ENCODE data around the gene HELZ.

HELZ gene

DNA sequence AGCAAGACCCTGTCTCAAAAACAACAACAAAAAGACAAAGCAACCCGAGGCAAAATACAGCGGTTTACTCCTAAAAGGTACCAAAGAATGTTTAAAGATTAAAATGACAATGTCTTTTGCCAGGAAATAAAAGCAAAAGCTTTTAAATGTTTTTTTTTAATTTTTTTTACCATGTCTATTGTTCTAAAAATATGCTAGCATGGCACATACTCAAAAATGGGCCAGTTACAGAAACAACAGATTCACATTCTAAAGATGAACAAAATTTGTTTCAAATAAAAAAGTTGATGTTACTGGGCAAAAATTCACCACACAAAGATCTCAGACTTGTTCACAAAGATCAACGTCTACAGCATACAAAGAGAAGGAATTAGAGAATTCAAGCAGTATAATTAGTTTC, 159.6 kb downstream of the HELZ start:
- Mint-ChIP-seq H3K27ac (no peak overlapping the region), H3K36me3 (ENCODE audit: low read depth) (peaks cover 33% of the 10 kb centered on the region), H3K27me3 (ENCODE audit: low read depth) (no peaks in the 10 kb centered on the region), H3K9me3 (no peaks in the 10 kb centered on the region), H3K4me3 (no peak overlapping the region), H3K4me1 (ENCODE audit: low read depth) (peaks cover 26% of the 10 kb centered on the region)
- DNase-seq (ENCODE audit: low spot score): no peak

DNA sequence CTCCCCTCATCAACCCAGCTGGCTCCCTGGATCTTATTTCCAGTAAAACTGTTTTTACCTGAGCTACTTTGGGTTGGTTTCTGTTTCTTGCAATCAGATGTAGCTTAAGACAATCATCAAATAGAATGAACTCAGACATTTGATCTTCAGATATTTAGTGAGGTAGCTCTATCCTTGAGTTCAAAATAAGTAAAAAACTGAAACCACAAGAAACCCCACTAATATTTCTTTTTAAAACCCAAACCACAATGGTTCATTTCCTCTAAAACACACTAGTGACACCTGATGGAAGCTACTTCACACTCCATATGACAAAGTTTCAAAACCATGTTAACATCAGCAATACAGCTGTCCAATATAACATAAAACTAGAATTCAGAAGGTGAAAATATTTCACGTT, 162.9 kb downstream of the HELZ start:
- peaks cover 25% of the 10 kb centered on the region for H3K4me1 Mint-ChIP-seq (ENCODE audit: low read depth)
- peak overlapping the region; percentile 60 for H3K4me3 Mint-ChIP-seq
- H3K36me3 Mint-ChIP-seq (ENCODE audit: low read depth): peaks cover 34% of the 10 kb centered on the region
- H3K27ac Mint-ChIP-seq: peak overlapping the region; percentile 86
- H3K9me3 Mint-ChIP-seq: no peaks in the 10 kb centered on the region
- H3K27me3 Mint-ChIP-seq (ENCODE audit: low read depth): no peaks in the 10 kb centered on the region
- no peak for DNase-seq (ENCODE audit: low spot score)

GRCh38 chr17:67080804-67081203, 164.2 kb downstream of the HELZ start:
- H3K36me3 Mint-ChIP-seq (ENCODE audit: low read depth): peaks cover 30% of the 10 kb centered on the region
- peak overlapping the region; percentile 45 for H3K27ac Mint-ChIP-seq
- no peaks in the 10 kb centered on the region for H3K9me3 Mint-ChIP-seq
- H3K27me3 Mint-ChIP-seq (ENCODE audit: low read depth): no peaks in the 10 kb centered on the region
- no peak for DNase-seq (ENCODE audit: low spot score)
- H3K4me1 Mint-ChIP-seq (ENCODE audit: low read depth): peaks cover 25% of the 10 kb centered on the region
- H3K4me3 Mint-ChIP-seq: no peak overlapping the region

DNA sequence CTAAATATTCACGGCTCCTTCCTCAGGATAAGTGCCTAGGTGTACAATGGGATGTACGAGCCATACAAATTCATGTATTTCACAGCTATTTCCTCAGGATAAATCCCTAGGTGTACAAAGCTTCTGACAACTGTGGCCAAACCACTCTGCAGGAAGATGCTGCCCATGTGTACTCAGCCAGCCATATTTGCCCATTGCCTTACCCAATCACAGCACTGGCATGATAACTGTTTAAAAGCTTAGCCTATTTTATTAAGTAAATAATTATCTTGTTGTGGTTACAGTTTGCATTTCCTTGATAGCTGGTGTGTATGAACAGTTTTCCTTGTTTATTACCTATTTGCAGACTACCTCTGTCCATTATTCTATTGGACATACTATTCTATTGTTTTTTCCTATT, 165.5 kb downstream of the HELZ start:
- Mint-ChIP-seq H3K27ac (no peak overlapping the region), H3K9me3 (no peaks in the 10 kb centered on the region), H3K4me3 (no peak overlapping the region), H3K27me3 (ENCODE audit: low read depth) (no peaks in the 10 kb centered on the region), H3K36me3 (ENCODE audit: low read depth) (peaks cover 30% of the 10 kb centered on the region), H3K4me1 (ENCODE audit: low read depth) (peaks cover 25% of the 10 kb centered on the region)
- no peak for DNase-seq (ENCODE audit: low spot score)

- Mint-ChIP-seq H3K27ac (no peak overlapping the region), H3K4me3 (no peak overlapping the region), H3K9me3 (no peaks in the 10 kb centered on the region), H3K36me3 (ENCODE audit: low read depth) (peaks cover 26% of the 10 kb centered on the region), H3K27me3 (ENCODE audit: low read depth) (no peaks in the 10 kb centered on the region), H3K4me1 (ENCODE audit: low read depth) (peaks cover 20% of the 10 kb centered on the region)
- no peak for DNase-seq (ENCODE audit: low spot score)
Measured at GRCh38 chr17:67078292-67078691, 166.7 kb downstream of the HELZ start.

- Mint-ChIP-seq H3K27ac (no peak overlapping the region), H3K4me3 (no peak overlapping the region), H3K4me1 (ENCODE audit: low read depth) (peaks cover 11% of the 10 kb centered on the region), H3K27me3 (ENCODE audit: low read depth) (no peaks in the 10 kb centered on the region), H3K9me3 (no peaks in the 10 kb centered on the region), H3K36me3 (ENCODE audit: low read depth) (peaks cover 20% of the 10 kb centered on the region)
- no peak for DNase-seq (ENCODE audit: low spot score)
Measured at GRCh38 chr17:67076290-67076689, 168.7 kb downstream of the HELZ start.

GRCh38 chr17:67074781-67075180, 170.2 kb downstream of the HELZ start:
- Mint-ChIP-seq H3K27me3 (ENCODE audit: low read depth) (no peaks in the 10 kb centered on the region), H3K9me3 (no peaks in the 10 kb centered on the region), H3K4me3 (no peak overlapping the region), H3K4me1 (ENCODE audit: low read depth) (no peaks in the 10 kb centered on the region), H3K36me3 (ENCODE audit: low read depth) (peaks cover 19% of the 10 kb centered on the region), H3K27ac (no peak overlapping the region)
- no peak for DNase-seq (ENCODE audit: low spot score)

DNA sequence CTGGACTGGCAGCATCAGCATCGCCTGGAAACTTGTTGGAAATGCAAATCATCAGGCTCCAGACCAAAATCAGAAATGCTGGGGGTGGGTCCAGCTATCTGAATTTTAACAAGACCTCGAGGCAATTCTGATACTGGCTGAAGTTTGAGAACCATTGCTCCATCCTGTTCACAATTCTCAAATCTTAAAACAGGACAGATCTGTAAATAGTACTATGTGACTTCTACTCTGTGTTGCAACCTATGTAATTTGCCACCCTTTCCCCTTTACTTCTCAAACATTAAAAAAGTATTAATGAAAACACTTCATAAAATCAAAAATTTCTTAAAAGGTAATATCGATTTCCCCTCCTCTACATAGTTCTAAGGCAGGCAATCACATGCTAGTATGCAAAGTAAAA, 172.1 kb downstream of the HELZ start:
- Mint-ChIP-seq H3K27ac (no peak overlapping the region), H3K4me1 (ENCODE audit: low read depth) (no peaks in the 10 kb centered on the region), H3K4me3 (no peak overlapping the region), H3K27me3 (ENCODE audit: low read depth) (no peaks in the 10 kb centered on the region), H3K9me3 (no peaks in the 10 kb centered on the region), H3K36me3 (ENCODE audit: low read depth) (peaks cover 9% of the 10 kb centered on the region)
- no peak for DNase-seq (ENCODE audit: low spot score)

DNA sequence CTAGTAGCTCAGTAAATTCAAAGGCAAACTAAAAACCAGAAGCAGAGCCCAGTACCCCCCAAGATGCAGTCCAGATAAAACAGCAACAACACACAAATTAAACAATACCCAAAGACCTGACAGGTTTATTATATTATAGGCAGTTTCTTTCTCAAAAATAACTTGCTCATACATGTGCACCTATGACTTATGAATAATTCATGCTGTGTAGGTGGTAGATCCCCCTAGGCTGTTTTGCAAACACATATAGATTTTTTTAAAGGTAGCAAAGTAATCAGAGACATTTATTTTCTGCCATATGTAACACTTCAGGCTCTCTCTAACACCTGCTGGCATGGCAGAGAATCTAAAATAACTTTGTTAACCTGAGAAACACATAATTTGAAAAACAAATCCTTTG, 173.4 kb downstream of the HELZ start:
- Mint-ChIP-seq H3K36me3 (ENCODE audit: low read depth) (peaks cover 6% of the 10 kb centered on the region), H3K9me3 (no peaks in the 10 kb centered on the region), H3K4me3 (no peak overlapping the region), H3K27ac (no peak overlapping the region), H3K4me1 (ENCODE audit: low read depth) (no peaks in the 10 kb centered on the region), H3K27me3 (ENCODE audit: low read depth) (no peaks in the 10 kb centered on the region)
- DNase-seq (ENCODE audit: low spot score): no peak

GRCh38 chr17:67069603-67070136, 175.3 kb downstream of the HELZ start:
- Mint-ChIP-seq H3K36me3 (ENCODE audit: low read depth) (no peaks in the 10 kb centered on the region), H3K27me3 (ENCODE audit: low read depth) (no peaks in the 10 kb centered on the region), H3K9me3 (no peaks in the 10 kb centered on the region), H3K4me1 (ENCODE audit: low read depth) (no peaks in the 10 kb centered on the region), H3K4me3 (no peak overlapping the region), H3K27ac (no peak overlapping the region)
- no peak for DNase-seq (ENCODE audit: low spot score)

DNA sequence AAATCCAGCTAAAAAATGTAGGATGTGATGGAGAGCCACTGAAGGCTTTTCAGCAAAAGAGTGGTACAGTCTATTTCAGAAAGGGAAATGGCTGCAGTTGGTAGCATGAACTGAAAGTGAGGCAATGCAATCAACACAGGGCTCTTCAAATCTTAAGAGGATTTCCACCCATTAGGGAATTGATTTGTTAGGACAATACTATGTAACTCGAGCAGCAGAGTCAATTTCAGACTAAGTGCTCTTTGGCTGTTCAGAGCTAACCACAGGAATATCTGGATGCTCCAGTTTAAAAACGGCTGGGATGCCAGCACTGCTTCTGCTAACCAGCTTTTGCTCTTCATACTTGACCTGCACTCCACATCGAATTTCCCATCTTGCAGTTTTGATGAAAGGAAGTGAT, 176.0 kb downstream of the HELZ start:
- H3K9me3 Mint-ChIP-seq: no peaks in the 10 kb centered on the region
- H3K4me1 Mint-ChIP-seq (ENCODE audit: low read depth): no peaks in the 10 kb centered on the region
- no peak overlapping the region for H3K27ac Mint-ChIP-seq
- no peaks in the 10 kb centered on the region for H3K36me3 Mint-ChIP-seq (ENCODE audit: low read depth)
- no peak overlapping the region for H3K4me3 Mint-ChIP-seq
- no peak for DNase-seq (ENCODE audit: low spot score)
- no peaks in the 10 kb centered on the region for H3K27me3 Mint-ChIP-seq (ENCODE audit: low read depth)

GRCh38 chr17:67067571-67068482, 177.2 kb downstream of the HELZ start:
- Mint-ChIP-seq H3K4me1 (ENCODE audit: low read depth) (no peaks in the 10 kb centered on the region), H3K9me3 (no peaks in the 10 kb centered on the region), H3K27ac (no peak overlapping the region), H3K4me3 (no peak overlapping the region), H3K27me3 (ENCODE audit: low read depth) (no peaks in the 10 kb centered on the region), H3K36me3 (ENCODE audit: low read depth) (no peaks in the 10 kb centered on the region)
- DNase-seq (ENCODE audit: low spot score): no peak

DNA sequence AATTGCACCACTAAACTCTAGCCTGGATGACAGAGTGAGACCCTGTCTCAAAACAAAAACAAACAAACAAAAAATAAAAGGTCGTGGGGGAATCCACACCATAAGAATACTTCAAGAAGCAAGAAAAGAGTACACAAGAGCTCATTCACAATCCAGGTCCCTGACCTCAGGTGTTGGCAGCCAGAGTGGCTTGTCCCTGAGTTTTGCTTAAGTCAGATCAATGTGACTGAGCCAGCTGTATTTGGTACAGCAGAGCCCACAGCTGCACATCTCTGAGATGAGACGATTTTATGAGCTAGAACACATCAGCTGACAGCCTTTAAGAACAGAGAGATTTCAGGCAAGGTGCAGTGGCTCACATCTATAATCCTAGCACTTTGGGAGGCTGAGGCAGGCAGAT, 178.3 kb downstream of the HELZ start:
- H3K36me3 Mint-ChIP-seq (ENCODE audit: low read depth): no peaks in the 10 kb centered on the region
- H3K27ac Mint-ChIP-seq: no peak overlapping the region
- H3K4me3 Mint-ChIP-seq: no peak overlapping the region
- no peaks in the 10 kb centered on the region for H3K9me3 Mint-ChIP-seq
- no peaks in the 10 kb centered on the region for H3K27me3 Mint-ChIP-seq (ENCODE audit: low read depth)
- H3K4me1 Mint-ChIP-seq (ENCODE audit: low read depth): no peaks in the 10 kb centered on the region
- DNase-seq (ENCODE audit: low spot score): no peak

GRCh38 chr17:67063141-67063540, 181.9 kb downstream of the HELZ start:
- H3K4me1 Mint-ChIP-seq (ENCODE audit: low read depth): no peaks in the 10 kb centered on the region
- no peak for DNase-seq (ENCODE audit: low spot score)
- no peak overlapping the region for H3K27ac Mint-ChIP-seq
- H3K27me3 Mint-ChIP-seq (ENCODE audit: low read depth): no peaks in the 10 kb centered on the region
- H3K36me3 Mint-ChIP-seq (ENCODE audit: low read depth): no peaks in the 10 kb centered on the region
- no peak overlapping the region for H3K4me3 Mint-ChIP-seq
- no peaks in the 10 kb centered on the region for H3K9me3 Mint-ChIP-seq

DNA sequence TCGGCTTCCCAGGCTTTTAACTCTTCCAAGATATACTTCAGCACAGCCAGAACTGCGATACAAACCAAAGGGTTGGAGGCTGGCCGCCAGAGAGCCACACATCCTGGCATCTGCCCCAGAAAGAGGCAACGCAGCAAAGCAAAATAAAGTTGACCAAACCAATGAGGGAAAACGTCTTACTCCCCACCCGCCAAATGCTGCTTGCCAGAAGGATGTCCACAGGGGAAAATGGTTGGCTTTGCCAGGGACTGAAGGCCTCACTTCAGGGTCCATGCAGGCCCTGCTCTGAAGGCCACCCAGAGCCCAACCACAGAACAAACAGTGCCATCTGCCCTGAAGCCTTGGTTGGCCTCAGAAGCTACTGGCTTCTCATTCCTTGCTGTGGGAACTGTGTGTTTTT, 185.6 kb downstream of the HELZ start:
- Mint-ChIP-seq H3K36me3 (ENCODE audit: low read depth) (no peaks in the 10 kb centered on the region), H3K4me3 (no peak overlapping the region), H3K4me1 (ENCODE audit: low read depth) (no peaks in the 10 kb centered on the region), H3K27me3 (ENCODE audit: low read depth) (no peaks in the 10 kb centered on the region), H3K9me3 (no peaks in the 10 kb centered on the region), H3K27ac (no peak overlapping the region)
- no peak for DNase-seq (ENCODE audit: low spot score)
